Brain microvascular endothelial cell (primary cell): Measurements from ENCODE around the gene NEK3.
"Not testable (repeated sequence)": the region's sequence is repeated elsewhere in the genome, so short reads cannot be mapped to it uniquely, and the experiment has no call there.

Source experiments
- DNase-seq: peaks from one replicate; pipeline ENCODE4 v3.0.0-alpha.2; 2020
- H3K27ac ChIP-seq: fragments of 250-450 bp; sonication (Bioruptor Pico); 2 replicates; pipeline ENCODE4 v1.5.1; 2020; ENCODE audit warnings: mild to moderate bottlenecking, moderate library complexity
- H3K27me3 ChIP-seq: fragments of 250-450 bp; sonication (Bioruptor Pico); replicated peaks from 2 replicates; pipeline ENCODE4 v1.5.1; 2020; ENCODE audit warnings: mild to moderate bottlenecking
- H3K36me3 ChIP-seq: fragments of 250-450 bp; sonication (Bioruptor Pico); replicated peaks from 2 replicates; pipeline ENCODE4 v1.5.1; 2020; ENCODE audit warnings: mild to moderate bottlenecking
- H3K4me3 ChIP-seq: 2 replicates; pipeline ENCODE4 v1.5.1; 2011; ENCODE audit warnings: low read depth, mild to moderate bottlenecking, control low read depth, low read length, moderate library complexity
- CTCF ChIP-seq: IDR thresholded peaks from 2 replicates; pipeline ENCODE4 v1.5.1; 2011; ENCODE audit warnings: low read depth, mild to moderate bottlenecking, moderate library complexity, low read length, control low read depth, inconsistent platforms; ENCODE audit errors: missing control alignments
- in situ Hi-C: cut with HindIII; loops from 2 replicates; pipeline ENCODE4 v1.10.0; 2017; ENCODE audit warnings: low sequenced_read_pairs, low pct_ligation_motif_present

The NEK3 gene

GRCh38 chr13:52104624-52105023 lies 54.8 kb downstream of the NEK3 start:
- DNase-seq: no peak
- no peak for TF ChIP-seq CTCF
- Histone ChIP-seq H3K27ac (no peak overlapping the region), H3K27me3 (no peaks in the 10 kb centered on the region), H3K36me3 (no peaks in the 10 kb centered on the region), H3K4me3 (no peak overlapping the region)
- in situ Hi-C loops: no loop called here

GRCh38 chr13:52103386-52103785 lies 56.0 kb downstream of the NEK3 start:
- H3K36me3 ChIP-seq: no peaks in the 10 kb centered on the region
- no peak for DNase-seq
- TF ChIP-seq CTCF: no peak
- no peak overlapping the region for H3K4me3 ChIP-seq
- in situ Hi-C loops: no loop called here
- no peak overlapping the region for H3K27ac ChIP-seq
- H3K27me3 ChIP-seq: no peaks in the 10 kb centered on the region

GRCh38 chr13:52102423-52102822 lies 57.0 kb downstream of the NEK3 start:
- H3K4me3 ChIP-seq, DNase-seq, in situ Hi-C loops, H3K27ac ChIP-seq, H3K27me3 ChIP-seq, H3K36me3 ChIP-seq: not testable (repeated sequence)

GRCh38 chr13:52097197-52097596 lies 62.2 kb downstream of the NEK3 start:
- Histone ChIP-seq H3K4me3 (no peak overlapping the region), H3K36me3 (no peaks in the 10 kb centered on the region), H3K27me3 (no peaks in the 10 kb centered on the region), H3K27ac (no peak overlapping the region)
- TF ChIP-seq CTCF: no peak
- DNase-seq: no peak
- in situ Hi-C loops: no loop called here

GRCh38 chr13:52096748-52097147 lies 62.6 kb downstream of the NEK3 start:
- Histone ChIP-seq H3K4me3 (no peak overlapping the region), H3K36me3 (no peaks in the 10 kb centered on the region), H3K27me3 (no peaks in the 10 kb centered on the region), H3K27ac (no peak overlapping the region)
- DNase-seq: no peak
- in situ Hi-C loops: no loop called here
- TF ChIP-seq CTCF: no peak

GRCh38 chr13:52096062-52096461 lies 63.3 kb downstream of the NEK3 start:
- no peak overlapping the region for H3K4me3 ChIP-seq
- in situ Hi-C loops: no loop called here
- TF ChIP-seq CTCF: no peak
- DNase-seq: no peak
- no peaks in the 10 kb centered on the region for H3K27me3 ChIP-seq
- H3K36me3 ChIP-seq: no peaks in the 10 kb centered on the region
- no peak overlapping the region for H3K27ac ChIP-seq
